ENCODE measurements around the gene MLX.

MLX gene

GRCh38 chr17:42566883-42567573, at the start of gene MLX:
TSS of gene MLX (plus strand) at chr17:42567100. CDS start at chr17:42567125, 25 bp downstream.
- DNase-seq, result peak; percentile 98

GRCh38 chr17:42517516-42517915, 49.4 kb upstream of the MLX start:
- peak; percentile 84 for DNase-seq

- peak; percentile 78 for DNase-seq
Observed at GRCh38 chr17:42518046-42518754, 48.7 kb upstream of the MLX start.

GRCh38 chr17:42518755-42519545, 48.0 kb upstream of the MLX start:
- DNase-seq, result peak; percentile 75

GRCh38 chr17:42519546-42520491, 47.1 kb upstream of the MLX start:
- no peak for DNase-seq

GRCh38 chr17:42520540-42520951, 46.4 kb upstream of the MLX start:
- peak; percentile 20 for DNase-seq

- no peak for DNase-seq
Observed at GRCh38 chr17:42521036-42521435, 45.9 kb upstream of the MLX start.

- DNase-seq, result no peak
Observed at GRCh38 chr17:42521666-42522262, 45.1 kb upstream of the MLX start.

GRCh38 chr17:42522263-42522790, 44.6 kb upstream of the MLX start:
- no peak for DNase-seq

GRCh38 chr17:42522798-42523278, 44.1 kb upstream of the MLX start:
- no peak for DNase-seq

GRCh38 chr17:42525221-42525620, 41.7 kb upstream of the MLX start:
- DNase-seq, result no peak

- DNase-seq, result no peak
Observed at GRCh38 chr17:42526031-42526444, 40.9 kb upstream of the MLX start.

- no peak for DNase-seq
Observed at GRCh38 chr17:42527932-42528331, 39.0 kb upstream of the MLX start.

GRCh38 chr17:42529061-42529460, 37.8 kb upstream of the MLX start:
- DNase-seq, result no peak

GRCh38 chr17:42530952-42531454, 35.9 kb upstream of the MLX start:
- peak; percentile 52 for DNase-seq

- DNase-seq, result peak; percentile 72
Observed at GRCh38 chr17:42531455-42532354, 35.2 kb upstream of the MLX start.

GRCh38 chr17:42535155-42536047, 31.5 kb upstream of the MLX start:
- peak; percentile 48 for DNase-seq

GRCh38 chr17:42536048-42536371, 30.9 kb upstream of the MLX start, which contains the start of gene NAGLU:
TSS of gene NAGLU (plus strand) at chr17:42536241. CDS start at chr17:42536273, 32 bp downstream.
- DNase-seq, result peak; percentile 97
